HG03196 (cell line): ENCODE data around the gene NELFA.

Experiments used
- ATAC-seq: cut with Tn5 transposase; IDR thresholded peaks from one replicate; pipeline ENCODE4 v1.9.1; 2021; ENCODE audit not compliant: unreplicated experiment

Gene NELFA

GRCh38 chr4:1983053-1983845 lies 25.5 kb downstream of the NELFA start:
- ATAC-seq, result no peak

GRCh38 chr4:1982124-1983052 lies 26.4 kb downstream of the NELFA start:
- ATAC-seq, result no peak

- ATAC-seq, result no peak
These were observed 27.3 kb downstream of the NELFA start for GRCh38 chr4:1981251-1982058.

GRCh38 chr4:1980561-1981041 lies 28.2 kb downstream of the NELFA start:
- ATAC-seq, result no peak

- ATAC-seq, result no peak
These were observed 29.1 kb downstream of the NELFA start for GRCh38 chr4:1979477-1980196.

DNA sequence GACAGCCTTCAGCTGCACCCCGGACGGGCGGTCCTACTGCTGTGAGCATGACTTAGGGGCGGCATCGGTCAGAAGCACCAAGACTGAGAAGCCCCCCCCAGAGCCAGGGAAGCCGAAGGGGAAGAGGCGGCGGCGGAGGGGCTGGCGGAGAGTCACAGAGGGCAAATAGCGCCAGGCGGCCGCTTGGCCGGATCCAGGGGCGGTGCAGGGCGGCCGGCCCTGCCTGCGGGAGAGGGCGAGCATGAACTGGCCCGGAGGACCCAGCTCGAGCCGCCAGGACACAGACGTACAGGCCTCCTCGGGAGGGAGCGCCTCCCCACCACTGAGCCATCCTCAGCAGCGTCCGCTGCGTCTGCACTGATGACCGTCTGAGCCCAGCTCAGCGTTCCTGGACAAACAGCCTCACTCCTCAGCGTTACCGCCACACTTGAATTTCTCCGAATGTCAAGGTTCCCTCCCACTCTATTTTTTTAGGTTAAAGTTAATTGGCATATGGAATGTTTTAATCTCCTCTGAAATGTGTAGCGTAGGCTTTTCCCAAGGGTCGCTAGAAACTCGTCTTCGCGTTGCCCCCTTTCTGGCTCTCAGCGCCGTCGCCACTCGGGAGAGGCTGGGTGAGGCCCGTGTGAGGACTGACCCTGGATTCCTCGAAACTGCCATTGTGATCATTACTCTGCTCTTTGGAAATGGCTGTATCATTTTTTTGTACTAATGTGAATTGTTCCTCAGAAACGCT lies 29.9 kb downstream of the NELFA start:
- ATAC-seq, result no peak

DNA sequence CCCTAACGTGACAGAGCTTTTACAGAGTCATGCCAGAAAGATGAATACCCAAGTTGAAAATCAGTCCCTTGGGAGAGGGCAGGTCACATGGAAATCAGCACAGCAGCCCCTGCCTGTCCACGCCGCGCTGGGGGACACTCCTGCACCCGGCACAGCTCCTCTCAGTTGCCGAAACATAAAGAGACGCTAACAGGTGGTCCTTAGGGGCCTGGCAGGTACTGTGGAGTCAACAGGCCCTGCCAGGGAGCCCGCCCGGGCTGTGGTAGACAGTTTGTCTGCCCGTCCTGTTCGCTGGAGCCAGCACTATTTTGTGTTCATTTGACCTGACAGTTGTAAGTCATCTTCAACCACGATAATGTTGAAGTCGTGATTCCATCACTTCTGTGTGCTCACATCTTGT lies 30.5 kb downstream of the NELFA start:
- no peak for ATAC-seq

GRCh38 chr4:1976416-1977352 lies 32.1 kb downstream of the NELFA start:
- ATAC-seq, result no peak

- ATAC-seq, result no peak
These were observed 32.9 kb downstream of the NELFA start for GRCh38 chr4:1975880-1976279.

DNA sequence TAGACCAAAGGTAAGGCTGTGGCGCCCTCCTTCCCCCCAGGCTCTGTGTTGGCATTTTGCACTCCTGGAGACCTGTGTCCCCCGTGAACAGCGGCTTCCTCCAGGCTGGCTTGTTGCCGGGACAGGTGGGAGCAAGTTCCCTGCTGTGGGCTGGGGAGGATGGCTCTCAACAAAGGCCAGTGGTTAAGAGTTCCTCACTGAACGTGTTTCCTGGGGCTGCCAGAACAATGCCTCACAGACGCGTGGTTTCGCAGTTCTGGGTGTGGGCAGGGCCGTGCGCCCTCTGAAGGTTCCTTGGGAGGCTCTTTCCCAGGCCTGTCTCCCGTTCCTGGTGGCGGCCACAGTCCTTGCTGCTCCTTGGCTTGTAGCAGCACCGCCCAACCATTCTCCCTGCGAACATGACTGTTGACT lies 33.4 kb downstream of the NELFA start:
- ATAC-seq, result no peak

DNA sequence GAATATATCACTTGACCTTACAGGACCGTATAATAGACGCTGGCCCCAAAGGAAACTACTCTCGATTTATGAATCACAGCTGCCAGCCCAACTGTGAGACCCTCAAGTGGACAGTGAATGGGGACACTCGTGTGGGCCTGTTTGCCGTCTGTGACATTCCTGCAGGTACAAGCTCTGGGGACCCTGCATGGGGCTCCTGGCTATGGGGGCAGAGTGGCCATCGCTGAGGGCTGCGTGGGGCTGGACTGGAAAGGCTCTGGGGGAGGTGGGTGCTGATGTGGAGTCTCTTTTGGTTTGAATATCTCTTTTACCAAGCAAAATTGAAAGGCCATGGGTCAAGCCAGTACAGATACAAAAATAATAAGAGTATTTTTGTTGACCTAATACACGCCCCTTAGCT lies 33.9 kb downstream of the NELFA start:
- ATAC-seq, result no peak

DNA sequence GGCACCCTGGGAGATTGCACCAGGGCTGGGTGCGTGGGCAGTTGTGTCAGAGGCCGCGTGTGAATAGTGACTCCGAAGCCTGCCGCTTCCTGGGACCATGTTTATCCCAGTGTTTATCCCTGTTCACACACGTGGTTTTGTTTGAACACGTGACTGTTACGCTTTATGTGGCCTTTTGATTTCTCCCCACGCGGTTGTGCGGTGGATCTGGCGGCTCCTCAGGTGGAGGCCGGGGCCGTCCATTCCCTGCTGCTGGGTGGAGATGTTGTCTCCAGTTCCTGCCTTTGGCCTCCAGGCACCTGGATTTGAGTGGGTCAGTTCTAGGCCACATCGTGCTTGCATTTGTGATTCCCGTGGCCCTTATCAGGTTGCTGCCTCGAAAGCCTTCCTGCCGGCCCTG lies 35.1 kb downstream of the NELFA start:
- no peak for ATAC-seq

DNA sequence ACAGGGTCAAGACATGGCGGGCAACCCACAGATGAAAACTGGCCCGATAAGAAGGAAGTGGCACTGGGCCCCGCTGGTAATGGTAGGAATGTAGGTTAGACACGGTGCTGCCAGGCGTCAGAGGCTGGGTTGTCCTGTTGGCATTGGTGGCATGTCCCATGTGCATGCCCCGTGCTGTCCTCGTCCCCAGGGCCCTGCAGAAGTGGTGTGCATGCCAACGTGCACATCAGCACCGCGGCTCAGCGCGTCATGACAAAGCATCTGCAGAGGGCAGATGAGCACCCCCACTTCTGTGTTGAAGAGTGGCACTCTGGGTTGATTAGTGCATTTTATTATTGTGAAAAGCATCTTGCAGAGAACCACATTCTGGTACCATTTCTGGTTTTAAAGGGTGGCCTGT lies 35.6 kb downstream of the NELFA start:
- no peak for ATAC-seq

DNA sequence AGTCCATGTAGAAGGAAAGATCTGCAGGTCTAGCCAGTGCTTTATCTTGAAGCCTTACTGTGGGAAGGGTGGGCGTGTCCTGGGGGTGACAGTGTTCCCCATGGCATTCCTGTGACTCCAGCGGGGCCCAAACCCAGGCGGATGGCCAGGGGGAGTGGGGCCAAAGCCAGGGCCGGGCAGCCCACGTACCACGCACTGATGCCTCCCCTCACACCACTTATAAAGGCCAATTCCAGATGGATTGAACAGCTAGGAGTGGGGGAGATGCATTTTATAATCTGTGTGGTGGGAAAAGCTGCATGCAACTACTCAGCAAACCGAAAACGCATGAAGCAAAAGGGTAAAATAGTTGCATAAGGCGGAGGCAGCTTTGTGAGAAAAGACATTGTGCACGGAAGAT lies 36.4 kb downstream of the NELFA start:
- no peak for ATAC-seq

DNA sequence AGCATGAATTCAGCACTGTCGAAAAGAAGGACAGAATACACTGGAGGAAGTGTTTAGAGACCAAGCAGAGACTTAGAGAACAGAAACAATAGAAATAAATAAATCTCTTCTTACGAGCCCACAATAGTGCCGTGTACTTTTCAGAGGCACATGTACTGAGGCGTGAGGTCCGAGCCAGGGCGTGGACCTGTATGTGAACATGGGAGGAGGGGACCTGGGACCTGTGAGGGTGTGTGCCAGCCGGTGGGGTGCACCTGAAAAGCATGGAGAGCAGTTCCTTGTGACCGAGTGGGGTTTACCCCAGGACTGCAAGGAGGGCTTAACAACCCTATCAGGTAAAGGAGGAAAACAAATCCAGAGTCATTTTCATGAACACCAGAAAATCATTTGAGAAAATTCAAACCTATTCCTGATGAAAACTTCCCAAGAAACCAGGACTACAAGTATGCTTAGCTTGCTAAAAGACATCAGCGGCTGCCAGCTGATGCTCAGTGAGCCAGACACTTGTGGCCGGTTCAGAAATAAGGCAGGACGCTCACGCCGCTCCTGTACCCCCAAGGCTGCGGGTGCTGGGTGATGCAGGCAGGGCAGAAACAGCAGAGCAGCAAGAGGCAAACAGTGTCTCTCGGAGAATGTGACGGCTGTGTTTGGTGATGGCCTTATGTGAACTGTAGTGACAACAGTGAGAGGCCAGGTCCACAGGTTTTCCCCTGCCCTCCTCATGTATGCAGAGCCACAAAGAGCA lies 37.1 kb downstream of the NELFA start:
- no peak for ATAC-seq

GRCh38 chr4:1970926-1971325 lies 37.8 kb downstream of the NELFA start:
- ATAC-seq, result no peak

- ATAC-seq, result no peak
These were observed 38.6 kb downstream of the NELFA start for GRCh38 chr4:1969928-1970723.
